Mucosa of descending colon (tissue), 3 donors: ENCODE data around the gene ATP6AP2. TPM values are rescaled to one million over a fixed set of nuclear protein-coding genes. Genes with fewer than 3 reads are reported as not detected.

Source experiments
- ATAC-seq: fragments of 200-7000 bp; cut with Tn5 transposase; one replicate; pipeline ENCODE4 v1.9.1; 2020; ENCODE audit warnings: mild to moderate bottlenecking, moderate library complexity
- DNase-seq, 3 donors: peaks; one replicate each; pipeline ENCODE4 v3.0.0-alpha.2; 2020
- H3K36me3 ChIP-seq: fragments of 200-600 bp; one replicate; pipeline ENCODE4 v1.8.0; 2021; ENCODE audit warnings: low read depth, mild to moderate bottlenecking
- H3K4me1 ChIP-seq: fragments of 200-600 bp; one replicate; pipeline ENCODE4 v1.8.0; 2021; ENCODE audit warnings: low read depth, mild to moderate bottlenecking
- H3K4me3 ChIP-seq: fragments of 200-600 bp; one replicate; pipeline ENCODE4 v1.8.0; 2021; ENCODE audit warnings: mild to moderate bottlenecking
- H3K9me3 ChIP-seq: fragments of 200-600 bp; one replicate; pipeline ENCODE4 v1.8.0; 2021; ENCODE audit warnings: mild to moderate bottlenecking
- CTCF ChIP-seq: fragments of 200-600 bp; IDR thresholded peaks from one replicate; pipeline ENCODE4 v1.8.0; 2022; ENCODE audit warnings: antibody characterized with exemption, mild to moderate bottlenecking
- intact Hi-C, 2 donors: fragments of 100-400 bp; cut with DNase I in 1 of 2; cut with micrococcal nuclease in 1 of 2; formaldehyde crosslinking; loops; one replicate each; pipeline versions ENCODE4 v1.11.0 to v1.11.1; 2022; cut with DNase I, micrococcal nuclease
- total RNA-seq, 3 donors: library from RNA; stranded (reverse); fragmentation: NEBNext Ultra II Directional in 2 of 3; extraction: Animal tissue kit (Norgen Biotek cat#: 25700) in 2 of 3; gene quantifications; one replicate each; pipeline versions ENCODE4 v1.2.1 to v1.2.4, GENCODE V29; 2021 to 2023
- donor health status: DM: no; HTN: no; CAD: no; lungs with moderate emphysema.
- donor health status: DM: no; HTN: no; CAD: no.
- donor health status: DM: no; HTN: yes; CAD: no.

The ATP6AP2 gene
- total RNA-seq, 3 donors from 2014 or later = 81.1 to 94.2 (median 87.3) TPM

GRCh38 chrX:40617566-40617965, 36.8 kb downstream of the ATP6AP2 start:
- H3K4me1 ChIP-seq = peaks cover 5% of the 10 kb centered on the region
- H3K4me3 ChIP-seq = no peak overlapping the region
- ATAC-seq (no peak), DNase-seq (no peak)
- no peaks in the 10 kb centered on the region for H3K9me3 ChIP-seq
- H3K36me3 ChIP-seq = no peaks in the 10 kb centered on the region
- TF ChIP-seq CTCF = no peak
- intact Hi-C loops = no loop called here

GRCh38 chrX:40622479-40623138, 41.8 kb downstream of the ATP6AP2 start:
- TF ChIP-seq CTCF = no peak
- H3K36me3 ChIP-seq = no peaks in the 10 kb centered on the region
- peak; percentile 55 to 74 (median 57) for DNase-seq
- intact Hi-C loops = no loop called here
- H3K9me3 ChIP-seq = no peaks in the 10 kb centered on the region
- peak; percentile 93 for ATAC-seq
- peaks cover 9% of the 10 kb centered on the region for H3K4me1 ChIP-seq
- H3K4me3 ChIP-seq = no peak overlapping the region

GRCh38 chrX:40623139-40623536, 42.4 kb downstream of the ATP6AP2 start, which contains the start of gene MPC1L:
Gene MPC1L (plus strand): TSS chrX:40623428. CDS start chrX:40623566, 138 bp downstream.
- H3K9me3 ChIP-seq = no peaks in the 10 kb centered on the region
- no peak within 1 kb of the TSS for H3K4me3 ChIP-seq
- H3K4me1 ChIP-seq = peaks cover 9% of the 10 kb centered on the region
- ATAC-seq = no peak
- DNase-seq = no peak
- intact Hi-C loops = no loop called here
- TF ChIP-seq CTCF = no peak
- H3K36me3 ChIP-seq = no peaks in the 10 kb centered on the region

DNA sequence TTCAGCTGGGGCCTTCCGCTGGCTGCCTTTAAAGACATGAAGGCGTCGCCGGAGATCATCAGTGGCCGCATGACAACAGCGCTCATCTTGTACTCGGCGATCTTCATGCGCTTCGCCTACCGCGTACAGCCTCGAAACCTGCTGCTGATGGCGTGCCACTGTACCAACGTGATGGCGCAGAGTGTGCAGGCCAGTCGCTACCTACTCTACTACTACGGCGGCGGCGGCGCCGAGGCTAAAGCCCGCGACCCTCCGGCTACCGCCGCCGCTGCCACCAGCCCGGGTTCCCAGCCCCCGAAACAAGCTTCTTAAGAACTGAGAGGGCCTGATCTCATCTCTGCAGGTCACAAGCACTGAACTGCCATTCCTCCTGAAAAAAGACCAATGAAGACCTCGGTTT, 42.9 kb downstream of the ATP6AP2 start:
- no peaks in the 10 kb centered on the region for H3K36me3 ChIP-seq
- DNase-seq = no peak
- no peaks in the 10 kb centered on the region for H3K9me3 ChIP-seq
- H3K4me3 ChIP-seq = no peak overlapping the region
- peaks cover 9% of the 10 kb centered on the region for H3K4me1 ChIP-seq
- intact Hi-C loops = no loop called here
- TF ChIP-seq CTCF = no peak
- ATAC-seq = no peak

DNA sequence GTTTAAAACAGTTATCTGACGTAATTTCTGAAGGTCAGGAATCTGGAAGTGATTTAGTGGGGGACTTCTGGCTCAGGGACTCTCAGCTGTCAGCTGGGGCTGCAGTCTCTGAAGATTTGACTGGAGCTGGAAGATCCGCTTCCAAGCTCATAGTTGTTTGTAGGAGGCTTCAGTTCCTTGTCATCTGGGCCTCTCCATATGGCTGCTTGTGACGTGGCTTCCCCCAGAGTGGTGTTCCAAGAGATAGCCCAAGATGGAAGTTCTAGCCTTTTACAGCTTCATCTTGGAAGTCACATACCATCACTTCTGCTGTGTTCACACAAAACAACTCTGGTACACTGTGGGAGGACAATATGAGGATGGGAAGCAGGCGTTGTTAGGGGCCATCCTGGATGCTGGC, 44.5 kb downstream of the ATP6AP2 start:
- DNase-seq (no peak), ATAC-seq (no peak)
- Histone ChIP-seq H3K9me3 (no peaks in the 10 kb centered on the region), H3K36me3 (no peaks in the 10 kb centered on the region), H3K4me1 (peaks cover 9% of the 10 kb centered on the region), H3K4me3 (no peak overlapping the region)
- TF ChIP-seq CTCF = no peak
- intact Hi-C loops = no loop called here
